Left renal pelvis (tissue), 4 donors: ENCODE measurements around the gene AP3D1. TPM values are rescaled to one million over a fixed set of nuclear protein-coding genes. Genes with fewer than 3 reads are reported as not detected.
"Not testable (repeated sequence)": the region's sequence is repeated elsewhere in the genome, so short reads cannot be mapped to it uniquely, and the experiment has no call there.

ENCODE experiments used
- DNase-seq, 4 donors: peaks; one replicate each; pipeline ENCODE4 v3.0.0-alpha.2; 2013; ENCODE audit warnings: low read depth in 4 of 4, low spot score in 3 of 4
- polyA plus RNA-seq, 4 donors: library from polyadenylated mRNA; unstranded; fragments of 120-200 nt; gene quantifications; one replicate each; pipeline ENCODE4 v1.2.1, GENCODE V29; 2013; ENCODE audit not compliant: insufficient read length in 4 of 4

AP3D1 gene
- polyA plus RNA-seq, 4 donors, result 80.3 to 113 (median 98.6) TPM

DNA sequence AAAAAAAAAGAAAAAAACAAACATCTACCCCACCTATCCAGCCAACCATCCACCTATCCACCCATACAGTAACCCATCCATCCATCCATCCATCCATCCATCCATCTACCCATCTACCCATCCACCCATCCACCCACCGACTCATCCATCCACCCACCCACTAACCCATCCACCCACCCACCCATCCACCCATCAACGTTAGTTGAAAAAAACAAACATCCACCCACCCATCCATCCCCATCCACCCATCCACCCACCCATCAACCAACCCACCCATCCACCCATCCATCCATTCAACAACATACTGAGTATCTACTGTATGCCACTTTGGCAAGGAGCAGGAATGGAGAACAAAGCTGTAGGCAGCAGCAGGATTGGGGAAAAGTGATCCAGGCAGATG, 6.1 kb upstream of the AP3D1 start:
- DNase-seq, result no peak

DNA sequence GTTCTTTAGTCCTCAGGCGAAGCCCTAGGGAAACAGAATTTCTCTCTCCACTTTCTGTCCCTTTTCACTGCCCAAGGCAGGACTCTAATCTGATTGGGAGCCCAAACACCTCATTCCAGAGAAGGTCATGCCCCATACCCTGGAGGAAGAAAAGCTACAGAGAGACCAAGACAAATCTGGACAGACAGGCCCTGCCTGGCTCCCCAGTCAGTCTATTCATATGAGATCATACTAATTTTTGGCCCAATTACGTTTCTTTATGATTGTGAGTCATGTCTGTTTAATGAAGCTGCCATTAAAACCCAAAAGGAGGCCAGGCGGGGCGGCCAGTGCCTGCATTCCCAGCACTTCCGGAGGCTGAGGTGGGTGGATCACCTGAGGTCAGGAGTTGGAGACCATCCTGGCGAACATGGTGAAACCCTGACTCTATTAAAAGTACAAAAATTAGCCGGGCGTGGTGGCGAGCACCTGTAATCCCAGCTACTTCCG, 3.3 kb upstream of the AP3D1 start:
- DNase-seq, result no peak

DNA sequence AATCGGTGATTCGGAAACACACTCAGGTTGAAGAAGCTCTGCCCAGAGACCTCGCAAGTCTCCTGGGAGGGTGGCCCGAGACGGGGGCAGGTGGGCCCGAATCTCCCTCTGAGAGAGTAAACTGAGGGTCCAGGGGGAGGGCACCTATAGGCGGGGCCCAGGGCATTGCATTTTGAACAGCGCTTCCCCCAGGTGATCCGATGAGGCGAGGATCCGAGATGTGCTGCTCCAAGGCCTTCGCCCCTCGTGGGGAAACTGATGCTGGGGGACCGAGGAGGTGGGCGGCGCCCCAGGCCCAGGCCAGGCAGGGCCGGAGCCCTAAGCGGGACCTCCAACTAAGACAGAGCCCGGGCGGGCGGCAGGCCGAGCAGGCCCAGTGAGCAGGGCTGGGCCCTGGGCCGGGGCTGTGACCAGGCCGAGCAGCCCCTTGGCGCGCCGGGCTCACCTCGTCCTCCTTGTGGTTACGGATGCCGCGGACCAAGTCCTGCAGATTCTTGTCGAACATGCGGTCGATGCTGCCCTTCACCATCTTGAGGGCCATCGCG, 500 bp downstream of the AP3D1 start:
- no peak for DNase-seq

DNA sequence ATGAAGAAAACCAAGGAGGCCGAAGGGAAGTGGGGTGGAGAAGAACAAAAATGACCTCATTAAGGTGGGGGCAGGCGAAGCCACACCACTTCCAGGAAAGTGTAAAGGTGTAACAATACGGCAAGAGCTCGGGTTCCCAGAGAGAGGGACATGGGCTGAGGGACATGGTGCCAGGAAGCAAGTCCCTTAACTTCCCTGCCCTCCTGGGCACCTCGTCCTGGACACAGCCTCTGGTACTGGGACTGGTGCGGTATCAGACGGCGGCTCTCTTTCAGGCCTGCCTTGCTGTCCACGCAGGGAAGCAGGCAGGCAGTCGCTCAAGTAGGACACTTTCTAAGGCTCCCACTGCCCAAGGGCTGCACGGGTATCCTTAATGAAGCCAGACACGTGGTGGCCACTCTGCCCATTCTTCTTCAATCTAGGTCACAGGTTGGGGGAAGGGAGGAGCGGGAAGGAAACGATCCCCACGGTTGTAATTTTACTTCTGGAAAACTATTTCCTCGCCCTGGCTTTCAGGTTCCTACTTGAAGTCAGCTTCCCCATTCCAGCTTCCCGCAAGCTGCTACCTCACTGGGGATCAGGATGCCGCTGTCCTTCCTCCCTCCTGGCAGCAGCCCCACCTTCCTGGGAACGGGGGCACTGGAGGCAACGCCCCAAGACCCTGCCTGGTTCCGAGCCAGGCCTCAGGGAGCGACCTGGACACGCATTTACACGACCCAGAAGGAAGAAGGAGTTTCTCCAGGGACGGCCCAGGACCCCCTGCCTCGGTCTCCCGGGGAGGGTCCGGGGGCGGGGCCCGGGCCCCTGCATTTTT, 1.2 kb downstream of the AP3D1 start:
- no peak for DNase-seq

DNA sequence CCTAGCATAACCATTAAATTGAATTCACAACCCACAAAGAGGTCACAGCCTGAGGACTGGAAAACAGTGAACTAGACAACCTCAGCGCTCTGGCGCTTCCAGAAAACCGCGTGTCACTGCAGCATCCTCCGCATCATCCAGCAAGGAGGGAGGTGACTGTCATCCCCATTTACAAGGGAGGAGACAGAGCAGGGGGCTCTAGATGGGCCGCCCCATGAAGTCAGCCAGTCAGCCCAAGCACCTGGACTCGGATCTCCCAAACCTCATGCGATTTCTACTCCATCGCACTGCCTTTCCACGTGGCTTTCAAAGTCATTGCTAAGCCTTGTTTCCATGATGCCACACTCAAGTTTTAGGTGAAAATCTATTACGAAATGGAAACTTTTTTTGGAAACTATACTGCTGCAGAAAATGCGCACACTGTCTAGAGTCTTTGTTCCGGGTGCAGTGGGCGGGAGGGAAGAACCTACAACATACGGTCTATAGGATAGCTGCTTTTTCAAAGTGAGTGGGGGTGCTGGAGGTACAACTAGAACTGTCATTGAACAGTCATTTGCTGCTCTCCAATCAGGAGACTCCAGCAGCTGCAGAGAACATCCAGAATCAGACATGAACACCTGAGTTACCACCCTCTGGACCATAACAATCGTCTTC, 2.8 kb downstream of the AP3D1 start:
- no peak for DNase-seq

DNA sequence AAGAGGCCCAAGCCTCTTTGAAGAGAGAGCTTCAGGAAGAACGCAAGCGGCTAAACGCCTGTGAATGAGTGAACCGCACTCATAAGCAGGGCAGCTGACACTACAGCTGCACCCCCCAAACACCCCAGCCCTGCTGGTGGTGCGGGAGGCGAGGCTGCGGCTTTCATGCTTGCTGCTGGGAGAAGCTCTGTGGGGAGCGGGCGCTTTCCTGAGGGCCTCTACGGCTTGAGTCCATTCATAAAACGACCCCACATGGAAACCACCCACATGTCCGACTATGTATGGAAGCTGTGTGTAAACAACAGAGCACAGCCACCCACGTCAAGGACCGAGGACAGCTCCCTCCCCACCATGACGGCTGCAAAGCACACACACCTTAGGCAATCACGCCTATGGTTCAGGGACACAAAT, 5.5 kb downstream of the AP3D1 start:
- DNase-seq, result no peak

DNA sequence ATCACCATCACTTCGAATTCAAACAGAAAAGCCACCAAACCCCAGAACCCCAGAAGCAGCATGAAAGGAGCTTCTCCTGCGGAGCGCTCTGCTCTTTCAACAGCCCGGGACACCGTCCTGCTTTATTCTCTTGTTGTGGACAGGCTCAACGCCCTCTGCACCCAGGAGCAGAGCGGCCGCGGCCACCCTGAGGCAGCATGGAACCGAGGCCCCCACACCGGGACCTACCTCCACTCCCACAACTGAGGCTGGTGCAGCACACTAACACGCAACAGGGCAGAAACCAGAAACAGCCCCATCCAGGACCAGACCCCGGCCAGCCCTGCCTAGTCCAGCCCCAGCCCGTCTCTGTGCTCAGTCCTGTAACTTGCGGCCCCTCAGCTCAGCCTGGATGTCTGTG, 7.2 kb downstream of the AP3D1 start:
- DNase-seq, result no peak

DNA sequence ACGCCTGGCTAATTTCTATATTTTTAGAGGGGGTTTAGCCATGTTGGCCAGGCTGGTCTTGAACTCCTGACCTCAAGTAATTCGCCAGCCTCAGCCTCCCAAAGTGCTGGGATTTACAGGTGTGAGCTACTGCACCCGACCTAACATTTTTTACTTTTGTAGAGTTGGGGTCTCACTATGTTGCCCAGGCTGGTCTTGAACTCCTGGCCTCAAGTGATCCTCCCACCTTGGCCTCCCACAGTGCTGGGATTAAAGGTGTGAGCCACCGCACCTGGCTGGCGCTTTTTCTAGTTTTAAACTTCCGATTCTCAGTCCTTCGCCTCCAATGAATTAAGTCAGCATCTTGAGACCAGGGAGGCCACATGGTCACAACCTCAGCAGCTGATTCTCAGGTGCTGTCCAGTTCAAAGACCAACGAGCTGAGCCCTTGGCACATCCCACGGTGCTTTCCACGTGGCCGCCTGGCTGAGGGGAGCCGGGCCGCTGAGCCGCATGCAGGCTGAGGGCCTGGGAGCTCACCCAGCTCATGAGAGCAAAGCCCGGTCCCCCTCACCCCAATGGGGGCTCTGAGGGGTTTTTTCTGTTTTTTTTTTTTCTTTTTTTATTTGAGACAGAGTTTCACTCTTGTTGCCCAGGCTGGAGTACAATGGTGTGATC, 9.1 kb downstream of the AP3D1 start:
- no peak for DNase-seq

DNA sequence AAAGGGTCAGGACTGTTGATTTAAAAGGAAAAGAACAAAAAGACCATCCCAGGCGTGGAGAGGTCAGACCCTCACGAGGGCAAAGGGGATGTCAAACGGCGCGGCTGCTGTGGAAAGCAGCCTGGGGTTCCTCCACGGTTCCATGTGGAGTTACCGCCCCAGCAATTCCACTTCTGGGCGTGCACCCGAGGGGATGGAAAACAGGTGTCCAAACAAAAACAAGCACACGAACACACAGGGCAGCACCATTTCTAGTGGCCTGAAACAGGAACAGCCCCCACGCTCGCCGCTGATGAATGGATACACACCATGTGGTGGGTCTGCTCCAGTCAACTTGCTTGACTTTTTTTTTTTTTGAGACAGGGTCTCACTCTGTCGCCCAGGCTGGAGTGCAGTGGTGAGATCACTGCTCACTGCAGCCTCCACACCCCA, 11.2 kb downstream of the AP3D1 start:
- no peak for DNase-seq

DNA sequence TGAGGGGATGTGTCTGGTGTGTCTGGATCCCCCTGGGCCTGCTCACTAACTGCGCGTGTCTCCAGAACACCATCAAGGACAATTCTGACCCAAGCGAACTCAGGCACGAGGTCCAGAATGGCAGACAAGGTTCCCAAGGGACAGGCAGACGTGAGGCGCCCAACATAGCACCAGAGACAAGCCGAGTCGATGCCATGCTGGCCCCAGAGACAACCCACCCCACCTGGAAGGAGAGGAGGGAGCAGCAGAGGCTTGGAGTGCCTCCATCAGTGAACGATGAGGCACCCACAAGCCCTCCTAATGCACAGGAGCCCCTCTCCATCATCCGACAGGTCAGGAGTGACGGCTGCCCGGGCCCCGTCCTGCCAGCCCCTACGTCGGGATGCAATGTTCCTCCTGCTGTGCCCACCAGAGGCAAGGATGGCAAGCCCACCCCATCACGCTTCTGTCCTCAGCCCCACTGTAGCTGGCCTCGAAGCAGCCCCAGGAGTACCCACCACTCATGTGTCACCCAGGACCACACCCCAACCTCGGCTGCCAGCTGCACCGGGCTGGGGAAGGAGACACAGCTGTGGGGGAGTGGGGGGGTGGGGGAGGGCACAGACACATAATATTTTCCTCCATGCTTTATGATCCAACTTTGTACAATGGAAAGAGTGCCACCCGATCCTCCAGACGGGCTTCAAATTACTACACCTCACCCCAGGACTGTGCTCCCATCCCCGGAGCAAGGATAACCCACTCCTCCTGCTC, 11.8 kb downstream of the AP3D1 start:
- no peak for DNase-seq

DNA sequence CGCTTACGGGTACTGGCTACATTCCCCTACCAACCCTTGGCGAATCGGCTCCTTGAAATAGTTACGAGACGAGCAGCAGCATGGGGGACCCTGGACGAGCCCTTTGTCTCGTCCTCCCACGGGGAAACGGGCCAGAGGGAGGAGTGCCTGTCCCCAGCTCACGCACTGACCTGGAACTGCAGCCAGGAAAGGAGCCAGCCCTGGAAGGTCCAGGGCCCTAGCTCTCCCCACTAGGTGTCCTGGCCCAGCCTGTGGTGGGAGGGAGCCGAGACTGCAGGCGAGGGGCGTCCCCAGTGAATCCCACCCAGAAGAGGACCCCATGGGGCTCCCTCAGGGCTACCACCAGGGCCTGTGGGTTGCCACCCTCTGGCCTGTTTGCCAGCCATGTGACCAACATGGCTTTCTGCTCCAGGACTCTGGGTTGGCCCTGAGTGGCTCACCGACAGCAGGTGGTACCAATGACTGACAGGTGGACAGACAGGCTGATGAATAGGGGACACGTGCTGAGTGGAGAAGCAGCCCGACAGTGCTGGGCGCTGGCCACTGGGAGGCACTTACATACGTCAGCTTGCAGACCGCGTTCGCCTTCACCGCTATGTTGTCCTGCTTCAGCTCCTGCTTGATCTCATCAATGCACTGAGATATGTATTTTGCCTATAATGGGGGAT, 13.2 kb downstream of the AP3D1 start:
- DNase-seq, result no peak

DNA sequence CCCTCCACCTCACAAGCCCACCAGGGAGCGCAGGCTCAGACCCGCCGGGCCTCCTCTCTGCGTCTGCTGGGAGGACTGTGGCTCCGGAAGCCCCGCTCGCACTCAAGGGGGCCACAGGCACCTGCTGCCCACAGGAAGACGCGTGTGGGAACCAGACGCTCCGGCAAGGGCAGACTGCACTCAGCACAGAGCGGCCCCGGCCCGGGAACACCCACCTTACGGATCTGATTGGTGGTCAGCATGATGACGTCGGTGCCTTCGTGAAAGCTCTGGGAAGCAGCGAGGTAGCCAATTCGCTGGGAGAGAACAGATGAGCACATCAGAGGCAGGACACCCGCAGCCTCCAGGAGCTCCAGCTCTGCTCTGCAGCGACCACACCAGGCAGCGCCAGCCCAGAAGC, 14.6 kb downstream of the AP3D1 start:
- no peak for DNase-seq

DNA sequence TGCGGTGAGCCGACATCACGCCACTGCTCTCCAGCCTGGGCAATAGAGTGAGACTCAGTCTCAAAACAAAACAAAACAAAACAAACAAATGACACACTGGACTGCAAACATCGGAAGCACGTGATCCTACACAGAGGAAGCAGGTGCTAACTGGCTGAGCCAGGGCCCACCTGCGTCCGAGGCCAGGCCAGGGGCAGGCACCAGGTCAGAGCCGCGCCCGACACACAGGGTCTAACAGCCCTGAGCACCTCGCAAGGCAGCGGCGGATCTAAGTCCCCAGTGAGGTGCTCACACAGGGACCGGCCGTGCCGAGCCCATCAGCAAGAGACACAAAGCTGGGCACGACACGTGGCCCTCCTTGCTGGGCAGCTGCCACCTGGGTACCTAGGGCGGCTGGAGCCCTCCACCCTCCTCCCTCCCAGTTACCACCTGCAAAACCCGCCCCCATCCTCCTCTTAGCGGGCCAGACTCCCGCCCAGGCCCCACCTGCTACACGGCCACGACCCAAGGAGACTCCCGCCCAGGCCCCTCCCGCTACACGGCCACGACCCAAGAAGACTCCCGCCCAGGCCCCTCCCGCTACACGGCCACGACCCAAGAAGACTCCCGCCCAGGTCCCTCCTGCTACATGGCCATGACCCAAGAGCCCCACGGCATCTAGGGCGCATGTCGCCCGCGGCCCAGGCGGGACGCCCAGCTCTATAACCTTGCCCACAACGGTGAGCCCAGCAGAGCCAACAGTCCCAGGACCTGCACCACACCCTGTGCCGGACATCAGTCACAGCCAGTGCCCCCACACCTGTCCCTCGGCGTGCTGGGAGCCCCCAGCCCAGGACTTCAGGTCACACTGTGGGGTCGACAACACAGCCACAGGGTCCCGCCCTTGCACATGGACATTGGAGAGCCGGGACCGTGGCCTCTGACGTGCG, 15.6 kb downstream of the AP3D1 start:
- no peak for DNase-seq

DNA sequence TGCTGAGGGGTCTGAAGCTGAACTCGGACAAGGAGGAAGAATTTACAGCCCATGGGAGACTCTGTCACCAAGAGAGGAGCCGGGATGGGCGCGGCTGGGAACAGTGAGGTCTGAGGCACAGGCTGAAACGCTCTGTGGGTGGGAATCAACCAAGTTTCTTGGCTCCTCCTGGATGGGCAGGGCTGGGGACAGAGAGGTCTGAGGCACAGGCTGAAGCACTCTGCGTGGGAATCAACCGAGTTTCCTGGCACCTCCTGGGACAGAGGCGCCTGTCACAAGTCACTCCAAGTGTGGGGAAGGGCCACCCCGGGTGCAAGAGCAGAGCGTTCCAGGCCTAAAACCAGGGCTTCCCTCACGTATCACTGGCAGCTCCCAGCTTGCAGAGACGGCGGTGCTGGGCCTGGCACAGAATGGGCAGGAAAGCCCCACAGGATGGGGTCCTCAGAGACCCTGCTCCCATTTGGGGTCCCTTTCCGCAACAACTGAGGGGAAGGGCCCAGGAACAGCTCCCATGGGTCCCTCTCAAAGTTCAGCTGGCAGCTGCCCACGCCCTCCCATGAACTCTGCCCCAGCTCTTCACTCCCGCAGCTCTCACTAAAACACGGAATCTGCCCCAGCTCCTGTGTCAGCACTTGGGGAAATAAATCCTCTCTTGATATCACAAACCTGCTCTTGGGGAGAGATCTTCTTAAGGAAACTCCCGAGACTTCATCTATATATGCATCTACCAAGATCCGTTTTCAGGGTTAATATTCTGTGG, 18.5 kb downstream of the AP3D1 start:
- no peak for DNase-seq

DNA sequence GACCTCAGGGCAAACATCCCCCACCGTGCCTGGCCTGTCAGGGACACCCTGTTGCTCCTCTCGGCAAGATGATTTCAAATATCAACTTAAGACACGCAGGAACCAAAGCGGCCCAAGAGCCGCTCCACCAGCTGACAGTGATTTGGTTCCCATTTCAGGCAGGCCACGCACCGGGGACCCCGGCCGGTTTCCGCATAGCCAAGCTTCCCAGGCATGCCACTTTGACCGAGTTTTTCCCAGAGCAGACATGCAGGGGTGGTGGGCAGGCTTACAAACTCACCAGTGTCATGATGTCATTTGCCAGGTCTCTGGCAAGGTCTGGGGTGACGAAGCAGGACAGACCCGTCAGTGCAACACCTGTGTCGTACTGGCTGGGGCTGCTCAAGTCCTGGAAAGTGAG, 19.2 kb downstream of the AP3D1 start:
- no peak for DNase-seq

DNA sequence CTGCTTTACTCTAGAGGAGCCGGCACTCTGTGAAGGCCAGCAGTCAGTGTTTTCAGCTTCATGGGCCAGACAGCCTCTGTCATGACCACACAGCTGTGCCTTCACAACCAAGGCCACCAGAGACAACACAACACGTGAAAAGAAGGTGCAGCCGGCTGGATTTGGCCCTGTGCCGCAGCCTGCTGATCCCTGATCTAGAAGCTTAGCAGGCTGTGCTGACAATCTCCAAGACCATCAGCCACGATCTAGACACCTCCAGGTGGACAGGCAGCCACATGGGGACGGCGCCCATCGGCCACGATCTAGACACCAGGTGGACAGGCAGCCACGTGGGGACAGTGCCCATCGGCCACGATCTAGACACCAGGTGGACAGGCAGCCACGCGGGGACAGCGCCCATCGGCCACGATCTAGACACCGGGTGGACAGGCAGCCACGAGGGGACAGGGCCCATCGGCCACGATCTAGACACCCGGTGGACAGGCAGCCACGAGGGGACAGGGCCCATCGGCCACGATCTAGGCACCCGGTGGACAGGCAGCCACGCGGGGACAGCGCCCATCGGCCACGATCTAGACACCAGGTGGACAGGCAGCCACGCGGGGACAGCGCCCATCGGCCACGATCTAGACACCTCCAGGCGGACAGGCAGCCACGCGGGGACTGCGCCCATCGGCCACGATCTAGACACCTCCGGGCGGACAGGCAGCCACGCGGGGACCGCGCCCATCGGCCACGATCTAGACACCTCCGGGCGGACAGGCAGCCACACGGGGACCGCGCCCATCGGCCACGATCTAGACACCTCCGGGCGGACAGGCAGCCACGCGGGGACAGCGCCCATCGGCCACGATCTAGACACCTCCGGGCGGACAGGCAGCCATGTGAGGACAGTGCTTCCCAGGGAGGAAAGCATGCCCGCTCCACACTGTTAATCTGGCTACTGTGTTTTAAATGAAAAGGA, 20.1 kb downstream of the AP3D1 start:
- DNase-seq, result not testable (repeated sequence)
